ENCODE data around the gene RREB1.

GRCh38 chr6:7129784-7130569 is 22.2 kb downstream of the RREB1 start:
- no peak for TF ChIP-seq CTCF (IDR thresholded peaks at IDR 0.05)
- TF ChIP-seq POLR2AphosphoS5 (IDR thresholded peaks at IDR 0.05; ENCODE audit: insufficient read depth in 1 of 2, low read depth in 1 of 2), result no peak

Measured in vagina (tissue), 2 donors.